ENCODE data around the gene DGKI.

- TF ChIP-seq FOS (IDR thresholded peaks at IDR 0.05; ENCODE audit: low read depth, low read length) (no peak), RFX5 (IDR thresholded peaks at IDR 0.05; ENCODE audit: low read depth, low read length) (no peak), MXI1 (IDR thresholded peaks at IDR 0.05; ENCODE audit: borderline replicate concordance, low read depth, low read length) (no peak), RAD21 (IDR thresholded peaks at IDR 0.05; ENCODE audit: low read length) (no peak), BHLHE40 (IDR thresholded peaks at IDR 0.05; ENCODE audit: low read depth, low read length) (no peak), USF2 (IDR thresholded peaks at IDR 0.05; ENCODE audit: low read depth, low read length) (no peak), SMC3 (IDR thresholded peaks at IDR 0.05; ENCODE audit: low read depth, low read length) (no peak), POLR2A (IDR thresholded peaks at IDR 0.05; ENCODE audit: low read depth, low read length) (no peak), RCOR1 (IDR thresholded peaks at IDR 0.05; ENCODE audit: insufficient replicate concordance, low read length) (no peak), CHD1 (IDR thresholded peaks at IDR 0.05; ENCODE audit: low read depth, low read length) (no peak), ELK1 (IDR thresholded peaks at IDR 0.05; ENCODE audit: borderline replicate concordance, low read depth, low read length) (no peak)
- TF ChIP-seq, protein P1, sequence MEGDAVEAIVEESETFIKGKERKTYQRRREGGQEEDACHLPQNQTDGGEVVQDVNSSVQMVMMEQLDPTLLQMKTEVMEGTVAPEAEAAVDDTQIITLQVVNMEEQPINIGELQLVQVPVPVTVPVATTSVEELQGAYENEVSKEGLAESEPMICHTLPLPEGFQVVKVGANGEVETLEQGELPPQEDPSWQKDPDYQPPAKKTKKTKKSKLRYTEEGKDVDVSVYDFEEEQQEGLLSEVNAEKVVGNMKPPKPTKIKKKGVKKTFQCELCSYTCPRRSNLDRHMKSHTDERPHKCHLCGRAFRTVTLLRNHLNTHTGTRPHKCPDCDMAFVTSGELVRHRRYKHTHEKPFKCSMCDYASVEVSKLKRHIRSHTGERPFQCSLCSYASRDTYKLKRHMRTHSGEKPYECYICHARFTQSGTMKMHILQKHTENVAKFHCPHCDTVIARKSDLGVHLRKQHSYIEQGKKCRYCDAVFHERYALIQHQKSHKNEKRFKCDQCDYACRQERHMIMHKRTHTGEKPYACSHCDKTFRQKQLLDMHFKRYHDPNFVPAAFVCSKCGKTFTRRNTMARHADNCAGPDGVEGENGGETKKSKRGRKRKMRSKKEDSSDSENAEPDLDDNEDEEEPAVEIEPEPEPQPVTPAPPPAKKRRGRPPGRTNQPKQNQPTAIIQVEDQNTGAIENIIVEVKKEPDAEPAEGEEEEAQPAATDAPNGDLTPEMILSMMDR (conservative IDR thresholded peaks at IDR 0.05; ENCODE audit: low read depth, low read length) = no peak
Measured at GRCh38 chr7:137656850-137657232, 189.9 kb downstream of the DGKI start.
